Measurements from ENCODE around the gene DDX49.

The DDX49 gene

GRCh38 chr19:18969931-18970659, 50.6 kb downstream of the DDX49 start:
- in situ Hi-C loops (cut with MboI; ENCODE audit: low sequenced_read_pairs): no loop called here

GRCh38 chr19:18972301-18972811, 52.8 kb downstream of the DDX49 start:
- in situ Hi-C loops (cut with MboI; ENCODE audit: low sequenced_read_pairs): no loop called here

GRCh38 chr19:18972851-18973250, 53.3 kb downstream of the DDX49 start:
- in situ Hi-C loops (cut with MboI; ENCODE audit: low sequenced_read_pairs): no loop called here

GRCh38 chr19:18975011-18975410, 55.5 kb downstream of the DDX49 start:
- in situ Hi-C loops (cut with MboI; ENCODE audit: low sequenced_read_pairs): loop anchor here (25.0 kb wide), 1 partner anchor 513 kb away; no protein-coding TSS in a partner anchor

- in situ Hi-C loops (cut with MboI; ENCODE audit: low sequenced_read_pairs): loop anchor here (25.0 kb wide), 1 partner anchor 514 kb away; no protein-coding TSS in a partner anchor
These were observed 56.4 kb downstream of the DDX49 start for GRCh38 chr19:18975869-18976268.
